Erythroblast (primary cell): ENCODE results near the gene SLC23A2.

Source experiments
- GATA1 ChIP-seq: IDR thresholded peaks from 2 replicates; pipeline ENCODE4 v1.6.1; 2011; ENCODE audit warnings: low read depth, mild to moderate bottlenecking, control low read depth, low read length, moderate library complexity
- POLR2A ChIP-seq: IDR thresholded peaks from 2 replicates; pipeline ENCODE4 v1.6.1; 2011; ENCODE audit warnings: mild to moderate bottlenecking, low read length

GRCh38 chr20:5000263-5001173 lies 792 bp downstream of the SLC23A2 start:
- no peak for TF ChIP-seq POLR2A
- no peak for TF ChIP-seq GATA1
